HepG2 (cell line): ENCODE data around the gene SIGLEC14. TPM values are rescaled to one million over a fixed set of nuclear protein-coding genes. Genes with fewer than 3 reads are reported as not detected.

Experiments used
- ATAC-seq: fragments of 200-7000 bp; cut with Tn5 transposase; 3 replicates; pipeline ENCODE4 v1.9.1; 2020; ENCODE audit warnings: mild to moderate bottlenecking, moderate library complexity
- BruUV-seq: library from RNA; stranded (reverse); fragments of 400-500 nt; replicated peaks from 2 replicates; lab custom pipeline; 2021; lab: Mats Ljungman, UMichigan
- CTCF ChIA-PET: fragments of 300-600 bp; formaldehyde crosslinking; extraction: SDS; loops from one replicate; lab custom pipeline; 2021; ENCODE audit warnings: low total read pairs, inconsistent platforms, low intra/inter-chr PET ratio; lab: Yijun Ruan, JAX
- POLR2A ChIA-PET: fragments of 350-600 bp; sonication (Branson Sonifier 250); formaldehyde crosslinking; loops from one replicate; lab custom pipeline; 2020; ENCODE audit warnings: antibody characterized with exemption, inconsistent platforms; lab: Yijun Ruan, JAX
- DNase-seq: peaks from one replicate; pipeline ENCODE4 v3.0.0-alpha.2; 2015; ENCODE audit warnings: low spot score
- FAIRE-seq: peaks from 3 replicates; lab custom pipeline; 2011; peaks lifted over from hg19 to GRCh38; lab: Jason Lieb, UNC
- H2AFZ ChIP-seq: one replicate; pipeline ENCODE4 v1.6.1; 2011; ENCODE audit warnings: low read length, inconsistent platforms
- H3K27ac ChIP-seq: fragments of 300-600 bp; 3 replicates; pipeline ENCODE4 v1.8.0; 2011; ENCODE audit warnings: mixed run types, mild to moderate bottlenecking, mixed read lengths, low read length, inconsistent platforms; ENCODE audit not compliant: insufficient read depth; ENCODE audit errors: extremely low read length
- H3K27me3 ChIP-seq, 2 experiments: fragments of 200-600 bp in 1 of 2; 2 replicates in 1 of 2; 3 replicates in 1 of 2; pipeline versions ENCODE4 v1.6.0 to v1.8.0; 2011; ENCODE audit warnings: low read length in 2 of 2, mild to moderate bottlenecking in 2 of 2, moderate library complexity in 2 of 2, inconsistent platforms in 1 of 2; ENCODE audit not compliant: insufficient read depth in 2 of 2, control insufficient read depth in 1 of 2
- H3K36me3 ChIP-seq, 2 experiments: fragments of 200-600 bp in 1 of 2; replicated peaks in 1 of 2; 2 replicates in 1 of 2; 3 replicates in 1 of 2; pipeline versions ENCODE4 v1.5.1 to v1.8.0; 2011; ENCODE audit warnings: low read length in 2 of 2, inconsistent platforms in 1 of 2; ENCODE audit not compliant: insufficient read depth in 2 of 2, control insufficient read depth in 1 of 2
- H3K4me1 ChIP-seq: 2 replicates; pipeline ENCODE4 v1.5.1; 2012; ENCODE audit warnings: low read length, inconsistent platforms; ENCODE audit not compliant: insufficient read depth
- H3K4me2 ChIP-seq: 2 replicates; pipeline ENCODE4 v1.6.0; 2011; ENCODE audit warnings: low read depth, low read length, inconsistent platforms
- H3K4me3 ChIP-seq, 3 experiments: fragments of 200-600 bp in 1 of 3; sonication (generic), shearing (Covaris generic) in 1 of 3; replicated peaks in 1 of 3; 2 replicates each; pipeline ENCODE4 v1.5.1; 2011 to 2016; ENCODE audit warnings: low read length in 3 of 3, inconsistent platforms in 2 of 3, low read depth in 2 of 3, mild to moderate bottlenecking in 2 of 3, control low read depth in 1 of 3, mixed read lengths in 1 of 3; ENCODE audit not compliant: insufficient read depth in 1 of 3
- H3K79me2 ChIP-seq: one replicate; pipeline ENCODE4 v1.6.1; 2011; ENCODE audit warnings: low read length, inconsistent platforms; ENCODE audit not compliant: insufficient read depth
- H3K9ac ChIP-seq: 2 replicates; pipeline ENCODE4 v1.6.0; 2011; ENCODE audit warnings: mild to moderate bottlenecking, low read depth, low read length, inconsistent platforms; ENCODE audit not compliant: insufficient read depth
- H3K9me3 ChIP-seq: 2 replicates; pipeline ENCODE4 v1.5.1; 2012; ENCODE audit warnings: mild to moderate bottlenecking, low read length
- H4K20me1 ChIP-seq: 2 replicates; pipeline ENCODE4 v1.6.0; 2011; ENCODE audit warnings: inconsistent platforms, mild to moderate bottlenecking, low read length, moderate library complexity; ENCODE audit not compliant: insufficient read depth
- ARNT2 ChIP-seq: sonication (generic); formaldehyde crosslinking; IDR thresholded peaks from 2 replicates; pipeline ENCODE4 v1.8.0; 2022; ENCODE audit warnings: mild to moderate bottlenecking, low read depth, missing genetic modification reagents, moderate library complexity
- MAF1 ChIP-seq: sonication (generic); formaldehyde crosslinking; IDR thresholded peaks from 2 replicates; pipeline ENCODE4 v1.5.0; 2020; ENCODE audit warnings: missing genetic modification reagents, borderline replicate concordance
- NFIC ChIP-seq: IDR thresholded peaks from 2 replicates; pipeline ENCODE4 v1.6.1; 2012; ENCODE audit warnings: mild to moderate bottlenecking, low read length, inconsistent platforms
- RCOR2 ChIP-seq: IDR thresholded peaks from 2 replicates; pipeline ENCODE4 v1.6.1; 2016; ENCODE audit warnings: missing biosample characterization, missing genetic modification reagents
- RFX3 ChIP-seq: IDR thresholded peaks from 2 replicates; pipeline ENCODE4 v1.6.1; 2016; ENCODE audit warnings: missing biosample characterization, missing genetic modification reagents
- SMC3 ChIP-seq: IDR thresholded peaks from 2 replicates; pipeline ENCODE4 v1.6.1; 2011; ENCODE audit warnings: low read length, improper control_type of control experiment
- U2AF1 ChIP-seq: fragments of 200-400 bp; formaldehyde crosslinking; optimal IDR thresholded peaks from 2 replicates; pipeline ENCODE3; 2017; ENCODE audit warnings: mild to moderate bottlenecking, low read depth, low read length
- YEATS4 ChIP-seq: sonication (generic); formaldehyde crosslinking; IDR thresholded peaks from 2 replicates; pipeline ENCODE4 v1.4.0; 2020; ENCODE audit warnings: missing genetic modification reagents, borderline replicate concordance
- ZNF207 ChIP-seq: fragments of 450-650 bp; IDR thresholded peaks from 2 replicates; pipeline ENCODE4 v1.6.1; 2016; ENCODE audit warnings: antibody characterized with exemption, borderline replicate concordance
- ZNF234 ChIP-seq: sonication (generic); formaldehyde crosslinking; conservative IDR thresholded peaks from 2 replicates; pipeline ENCODE4 v1.5.1; 2020; ENCODE audit warnings: mild to moderate bottlenecking, missing genetic modification reagents
- ZNF256 ChIP-seq: sonication (generic); formaldehyde crosslinking; conservative IDR thresholded peaks from 2 replicates; pipeline ENCODE4 v1.4.0; 2020; ENCODE audit warnings: missing genetic modification reagents
- ZNF598 ChIP-seq: sonication (generic); formaldehyde crosslinking; IDR thresholded peaks from 2 replicates; pipeline ENCODE4 v1.5.1; 2020; ENCODE audit warnings: mild to moderate bottlenecking, missing genetic modification reagents, borderline replicate concordance
- ZNF629 ChIP-seq: sonication (generic); formaldehyde crosslinking; conservative IDR thresholded peaks from 2 replicates; pipeline ENCODE4 v1.5.0; 2020; ENCODE audit warnings: missing genetic modification reagents
- ZNF782 ChIP-seq: sonication (generic); formaldehyde crosslinking; IDR thresholded peaks from 2 replicates; pipeline ENCODE4 v1.4.0; 2020; ENCODE audit warnings: missing genetic modification reagents, mild to moderate bottlenecking, borderline replicate concordance
- whole genome bisulfite sequencing: methylation state at CpG from one replicate; pipeline ENCODE4 v1.1.6; 2017; ENCODE audit warnings: low lambda C conversion rate; 5-methylcytosine and 5-hydroxymethylcytosine counted together
- in situ Hi-C: cut with HindIII; loops from 2 replicates; pipeline ENCODE4 v1.10.0; 2017; ENCODE audit warnings: low pct_unique_long_range_greater_than_20kb; ENCODE audit not compliant: extremely low pct_ligation_motif_present
- intact Hi-C: fragments of 100-400 bp; cut with micrococcal nuclease; formaldehyde crosslinking; loops from one replicate; pipeline ENCODE4 v1.10.0; 2022; ENCODE audit not compliant: unreplicated experiment
- polyA plus RNA-seq, 8 experiments: library from polyadenylated mRNA; depleted of rRNA in 3 of 8; stranded (reverse) in 7 of 8; unstranded in 1 of 8; fragments of >200 nt; fragmentation: Illumina TruSeq in 4 of 8; extraction: Trizol in 4 of 8; gene quantifications; 2 replicates each; pipeline versions ENCODE4 v1.2.1 to v1.2.3, GENCODE V29; 2011 to 2016; ENCODE audit warnings: low read depth in 4 of 8, missing spikeins in 1 of 8, mixed read lengths in 1 of 8; ENCODE audit not compliant: insufficient read depth in 1 of 8
- total RNA-seq, 5 experiments: library from RNA; depleted of rRNA; stranded (reverse); fragments of >200 nt; fragmentation: Illumina TruSeq; extraction: Trizol; gene quantifications; 2 replicates each; pipeline ENCODE4 v1.2.3, GENCODE V29; 2016; ENCODE audit warnings: low read depth in 1 of 5

Gene SIGLEC14
- total and polyA plus RNA-seq, 2 of the 13 experiments (the other 11 are each of a cell fraction or from before 2014, with no cell fraction given), result 0.05 to 0.09 TPM

DNA sequence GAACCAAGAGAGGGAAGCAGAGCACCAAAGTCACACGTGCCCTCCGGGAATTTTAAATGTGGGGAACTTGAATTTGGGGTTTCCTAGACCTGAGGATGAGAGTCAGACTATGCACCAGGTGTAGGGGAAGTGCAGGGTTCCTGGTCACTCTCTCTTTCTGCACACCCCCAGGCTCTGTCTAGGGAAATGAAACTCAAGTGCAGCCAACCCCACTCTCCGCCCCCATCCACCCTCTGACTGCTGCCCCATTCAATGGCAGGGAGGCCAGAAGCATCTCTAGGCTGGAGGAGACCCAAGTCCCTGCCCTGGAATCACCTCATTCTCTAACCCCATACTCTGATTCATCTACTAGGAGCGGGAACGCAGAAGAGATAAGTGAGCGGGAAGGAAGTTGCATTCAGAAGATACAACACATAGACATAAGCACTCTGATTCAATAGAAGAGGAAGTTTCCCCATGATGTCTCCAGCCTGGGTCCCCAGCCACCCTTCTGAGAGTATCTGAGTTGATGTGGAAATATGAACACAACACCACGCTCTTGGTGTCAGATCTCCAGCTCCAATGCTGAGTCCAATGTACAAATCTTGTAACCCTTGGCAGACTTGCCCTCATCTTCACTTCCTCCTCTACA, 4.7 kb upstream of the SIGLEC14 start:
- in situ Hi-C loops, result loop anchor here (10.0 kb wide), 1 partner anchor 177 kb away; the partner anchor contains the start of gene CEACAM18
- intact Hi-C loops, result no loop called here
- Histone ChIP-seq H3K79me2 (no peaks in the 10 kb centered on the region), H2AFZ (no peak overlapping the region), H3K27ac (no peak overlapping the region), H3K9ac (no peak overlapping the region), H3K4me2 (no peak overlapping the region), H3K27me3 (no peaks in the 10 kb centered on the region), H3K36me3 (no peaks in the 10 kb centered on the region), H4K20me1 (no peaks in the 10 kb centered on the region), H3K9me3 (no peaks in the 10 kb centered on the region), H3K4me1 (no peaks in the 10 kb centered on the region), H3K4me3 (no peak overlapping the region)
- CTCF ChIA-PET, result no interaction called here
- no TSS peak for BruUV-seq
- ATAC-seq, result no peak
- no peak for DNase-seq
- WGBS, result 4% methylated on average over 7 of the region's 7 CpGs
- no peak for FAIRE-seq
- POLR2A ChIA-PET, result no interaction called here
- TF ChIP-seq ZNF782 (CRISPR knock-in tag) (no peak), ZNF598 (no peak), ZNF207 (no peak), MAF1 (CRISPR knock-in tag) (no peak), U2AF1 (no peak), ZNF256 (CRISPR knock-in tag) (no peak), NFIC (no peak), RCOR2 (CRISPR knock-in tag) (no peak), RFX3 (CRISPR knock-in tag) (no peak), ARNT2 (CRISPR knock-in tag) (no peak), YEATS4 (CRISPR knock-in tag) (no peak), ZNF629 (no peak), SMC3 (no peak), ZNF234 (CRISPR knock-in tag) (no peak)
